WTC11 (cell line): ENCODE results near the gene PCSK4. TPM values are rescaled to one million over a fixed set of nuclear protein-coding genes. Genes with fewer than 3 reads are reported as not detected.

ENCODE experiments used
- ATAC-seq: fragments of 200-7000 bp; cut with Tn5 transposase; 2 replicates; pipeline ENCODE4 v1.10.0; 2021; ENCODE audit warnings: mild to moderate bottlenecking, moderate library complexity
- CTCF ChIA-PET: fragments of 300-600 bp; sonication (Branson Sonifier 250); formaldehyde crosslinking; loops from one replicate; lab custom pipeline; 2021; ENCODE audit warnings: antibody characterized with exemption; lab: Charles Lee
- POLR2A ChIA-PET: fragments of 350-600 bp; sonication (Branson Sonifier 250); formaldehyde crosslinking; loops from one replicate; lab custom pipeline; 2021; ENCODE audit warnings: antibody characterized with exemption; lab: Charles Lee
- DNase-seq: peaks from one replicate; pipeline ENCODE4 v3.0.0; 2021; ENCODE audit warnings: low spot score
- H3K27ac Mint-ChIP-seq: 2 replicates; pipeline ENCODE4 v1.8.0; 2021; ENCODE audit warnings: mixed read lengths
- H3K27me3 Mint-ChIP-seq: 2 replicates; pipeline ENCODE4 v1.8.0; 2021; ENCODE audit warnings: low read depth, mild to moderate bottlenecking, moderate library complexity, mixed read lengths
- H3K36me3 Mint-ChIP-seq: 2 replicates; pipeline ENCODE4 v1.8.0; 2021; ENCODE audit warnings: mixed read lengths
- H3K4me1 Mint-ChIP-seq: 2 replicates; pipeline ENCODE4 v1.8.0; 2022; ENCODE audit warnings: mixed read lengths
- H3K4me3 Mint-ChIP-seq: 2 replicates; pipeline ENCODE4 v1.8.0; 2021; ENCODE audit warnings: mild to moderate bottlenecking, moderate library complexity, mixed read lengths
- H3K9me3 Mint-ChIP-seq: 2 replicates; pipeline ENCODE4 v1.8.0; 2021; ENCODE audit warnings: mixed read lengths
- AFF4 ChIP-seq: sonication (generic); formaldehyde crosslinking; IDR thresholded peaks from 2 replicates; pipeline ENCODE4 v1.8.1; 2023; ENCODE audit warnings: mild to moderate bottlenecking, missing genetic modification reagents, borderline replicate concordance
- CTCF ChIP-seq: fragments of 200-600 bp; IDR thresholded peaks from 2 replicates; pipeline ENCODE4 v1.8.0; 2022; ENCODE audit warnings: antibody characterized with exemption
- E2F1 ChIP-seq: sonication (generic); formaldehyde crosslinking; IDR thresholded peaks from 2 replicates; pipeline ENCODE4 v1.8.0; 2022; ENCODE audit warnings: mild to moderate bottlenecking, missing genetic modification reagents
- FOXP4 ChIP-seq: sonication (generic); formaldehyde crosslinking; IDR thresholded peaks from 2 replicates; pipeline ENCODE4 v1.8.0; 2022; ENCODE audit warnings: mild to moderate bottlenecking, missing genetic modification reagents
- GTF2I ChIP-seq: fragments of 250-450 bp; sonication (Bioruptor Pico); conservative IDR thresholded peaks from 2 replicates; pipeline ENCODE4 v1.4.0; 2021; ENCODE audit warnings: mild to moderate bottlenecking
- KAT7 ChIP-seq: sonication (generic); formaldehyde crosslinking; IDR thresholded peaks from 2 replicates; pipeline ENCODE4 v1.8.1; 2023; ENCODE audit warnings: missing genetic modification reagents, mild to moderate bottlenecking, borderline replicate concordance
- NFE2L1 ChIP-seq: sonication (generic); formaldehyde crosslinking; IDR thresholded peaks from 2 replicates; pipeline ENCODE4 v1.8.1; 2023; ENCODE audit warnings: missing genetic modification reagents
- NR1H2 ChIP-seq: sonication (generic); formaldehyde crosslinking; IDR thresholded peaks from 2 replicates; pipeline ENCODE4 v1.9.0; 2021; ENCODE audit warnings: mild to moderate bottlenecking, moderate library complexity, missing genetic modification reagents
- NR2C2 ChIP-seq: sonication (generic); formaldehyde crosslinking; IDR thresholded peaks from 2 replicates; pipeline ENCODE4 v1.8.0; 2022; ENCODE audit warnings: mild to moderate bottlenecking, missing genetic modification reagents
- RORB ChIP-seq: fragments of 250-450 bp; sonication (Bioruptor Pico); IDR thresholded peaks from 2 replicates; pipeline ENCODE4 v1.9.0; 2021; ENCODE audit warnings: mild to moderate bottlenecking
- SMAD4 ChIP-seq: sonication (generic); formaldehyde crosslinking; IDR thresholded peaks from 2 replicates; pipeline ENCODE4 v1.8.0; 2022; ENCODE audit warnings: mild to moderate bottlenecking, missing genetic modification reagents
- TCF7 ChIP-seq: sonication (generic); formaldehyde crosslinking; IDR thresholded peaks from 2 replicates; pipeline ENCODE4 v1.8.0; 2022; ENCODE audit warnings: mild to moderate bottlenecking, low read depth, missing genetic modification reagents, moderate library complexity
- ZMAT4 ChIP-seq: fragments of 250-450 bp; sonication (Bioruptor Pico); IDR thresholded peaks from 2 replicates; pipeline ENCODE4 v1.9.0; 2021; ENCODE audit warnings: mild to moderate bottlenecking
- ZNF219 ChIP-seq: sonication (generic); formaldehyde crosslinking; IDR thresholded peaks from 2 replicates; pipeline ENCODE4 v1.8.0; 2023; ENCODE audit warnings: missing genetic modification reagents, mild to moderate bottlenecking, borderline replicate concordance
- ZNF423 ChIP-seq: fragments of 250-450 bp; sonication (Bioruptor Pico); IDR thresholded peaks from 2 replicates; pipeline ENCODE4 v2.1.2; 2022; ENCODE audit warnings: mild to moderate bottlenecking, moderate library complexity
- ZNF425 ChIP-seq: fragments of 250-450 bp; sonication (Bioruptor Pico); conservative IDR thresholded peaks from 2 replicates; pipeline ENCODE4 v1.9.0; 2021; ENCODE audit warnings: mild to moderate bottlenecking
- total RNA-seq: library from RNA; stranded (reverse); gene quantifications from 3 replicates; pipeline ENCODE4 v1.2.3, GENCODE V29; 2021
- TF ChIP-seq, protein P1 (sequence below): fragments of 250-450 bp; sonication (Bioruptor Pico); IDR thresholded peaks from 2 replicates; pipeline ENCODE4 v1.9.0; 2021; ENCODE audit warnings: mild to moderate bottlenecking
- TF ChIP-seq, protein P2 (sequence below): sonication (generic); formaldehyde crosslinking; conservative IDR thresholded peaks from 2 replicates; pipeline ENCODE4 v1.8.1; 2023; ENCODE audit warnings: mild to moderate bottlenecking, low read depth, missing genetic modification reagents, moderate library complexity

Gene PCSK4
- total RNA-seq, 1 experiment from 2014 or later, result 22.4 TPM

GRCh38 chr19:1503089-1503924, 13.2 kb upstream of the PCSK4 start:
- CTCF ChIA-PET, result interaction anchor here (0.6 to 2.6 kb wide), 8 partner anchors 10 to 43 kb away, joined by 3 to 15 read pairs (median 4); partner anchors contain the start of gene REEP6
- no peaks in the 10 kb centered on the region; the same call in 1 of the 2 replicates for H3K4me1 Mint-ChIP-seq
- peaks cover 41% of the 10 kb centered on the region for H3K27me3 Mint-ChIP-seq
- peak overlapping the region; percentile 50 for H3K4me3 Mint-ChIP-seq
- POLR2A ChIA-PET, result interaction anchor here (0.6 to 0.7 kb wide), 2 partner anchors 418 to 1521 kb away, joined by 3 read pairs; no protein-coding TSS in a partner anchor
- H3K9me3 Mint-ChIP-seq, result no peaks in the 10 kb centered on the region
- peaks cover 5% of the 10 kb centered on the region; the same call in 1 of the 2 replicates for H3K36me3 Mint-ChIP-seq
- DNase-seq (peak; percentile 82), ATAC-seq (peak; percentile 8)
- no peak overlapping the region for H3K27ac Mint-ChIP-seq
- TF ChIP-seq, protein P1, sequence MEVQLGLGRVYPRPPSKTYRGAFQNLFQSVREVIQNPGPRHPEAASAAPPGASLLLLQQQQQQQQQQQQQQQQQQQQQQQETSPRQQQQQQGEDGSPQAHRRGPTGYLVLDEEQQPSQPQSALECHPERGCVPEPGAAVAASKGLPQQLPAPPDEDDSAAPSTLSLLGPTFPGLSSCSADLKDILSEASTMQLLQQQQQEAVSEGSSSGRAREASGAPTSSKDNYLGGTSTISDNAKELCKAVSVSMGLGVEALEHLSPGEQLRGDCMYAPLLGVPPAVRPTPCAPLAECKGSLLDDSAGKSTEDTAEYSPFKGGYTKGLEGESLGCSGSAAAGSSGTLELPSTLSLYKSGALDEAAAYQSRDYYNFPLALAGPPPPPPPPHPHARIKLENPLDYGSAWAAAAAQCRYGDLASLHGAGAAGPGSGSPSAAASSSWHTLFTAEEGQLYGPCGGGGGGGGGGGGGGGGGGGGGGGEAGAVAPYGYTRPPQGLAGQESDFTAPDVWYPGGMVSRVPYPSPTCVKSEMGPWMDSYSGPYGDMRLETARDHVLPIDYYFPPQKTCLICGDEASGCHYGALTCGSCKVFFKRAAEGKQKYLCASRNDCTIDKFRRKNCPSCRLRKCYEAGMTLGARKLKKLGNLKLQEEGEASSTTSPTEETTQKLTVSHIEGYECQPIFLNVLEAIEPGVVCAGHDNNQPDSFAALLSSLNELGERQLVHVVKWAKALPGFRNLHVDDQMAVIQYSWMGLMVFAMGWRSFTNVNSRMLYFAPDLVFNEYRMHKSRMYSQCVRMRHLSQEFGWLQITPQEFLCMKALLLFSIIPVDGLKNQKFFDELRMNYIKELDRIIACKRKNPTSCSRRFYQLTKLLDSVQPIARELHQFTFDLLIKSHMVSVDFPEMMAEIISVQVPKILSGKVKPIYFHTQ (CRISPR knock-in tag), result no peak
- no peak for TF ChIP-seq GTF2I (CRISPR knock-in tag)
- TF ChIP-seq AFF4 (CRISPR knock-in tag), result no peak
- no peak for TF ChIP-seq NR1H2 (CRISPR knock-in tag)
- TF ChIP-seq E2F1, result no peak
- no peak for TF ChIP-seq ZNF425
- no peak; the same call in 1 of the 2 replicates for TF ChIP-seq FOXP4 (CRISPR knock-in tag)
- TF ChIP-seq SMAD4 (CRISPR knock-in tag), result no peak
- no peak for TF ChIP-seq KAT7 (CRISPR knock-in tag)
- TF ChIP-seq ZNF423 (CRISPR knock-in tag), result 0 out of 2 replicates have a peak, but pooled peaks have one; percentile 28
- TF ChIP-seq TCF7 (CRISPR knock-in tag), result no peak
- no peak for TF ChIP-seq ZMAT4 (CRISPR knock-in tag)
- TF ChIP-seq NFE2L1 (CRISPR knock-in tag), result no peak
- TF ChIP-seq RORB (CRISPR knock-in tag), result no peak
- TF ChIP-seq, protein P2, sequence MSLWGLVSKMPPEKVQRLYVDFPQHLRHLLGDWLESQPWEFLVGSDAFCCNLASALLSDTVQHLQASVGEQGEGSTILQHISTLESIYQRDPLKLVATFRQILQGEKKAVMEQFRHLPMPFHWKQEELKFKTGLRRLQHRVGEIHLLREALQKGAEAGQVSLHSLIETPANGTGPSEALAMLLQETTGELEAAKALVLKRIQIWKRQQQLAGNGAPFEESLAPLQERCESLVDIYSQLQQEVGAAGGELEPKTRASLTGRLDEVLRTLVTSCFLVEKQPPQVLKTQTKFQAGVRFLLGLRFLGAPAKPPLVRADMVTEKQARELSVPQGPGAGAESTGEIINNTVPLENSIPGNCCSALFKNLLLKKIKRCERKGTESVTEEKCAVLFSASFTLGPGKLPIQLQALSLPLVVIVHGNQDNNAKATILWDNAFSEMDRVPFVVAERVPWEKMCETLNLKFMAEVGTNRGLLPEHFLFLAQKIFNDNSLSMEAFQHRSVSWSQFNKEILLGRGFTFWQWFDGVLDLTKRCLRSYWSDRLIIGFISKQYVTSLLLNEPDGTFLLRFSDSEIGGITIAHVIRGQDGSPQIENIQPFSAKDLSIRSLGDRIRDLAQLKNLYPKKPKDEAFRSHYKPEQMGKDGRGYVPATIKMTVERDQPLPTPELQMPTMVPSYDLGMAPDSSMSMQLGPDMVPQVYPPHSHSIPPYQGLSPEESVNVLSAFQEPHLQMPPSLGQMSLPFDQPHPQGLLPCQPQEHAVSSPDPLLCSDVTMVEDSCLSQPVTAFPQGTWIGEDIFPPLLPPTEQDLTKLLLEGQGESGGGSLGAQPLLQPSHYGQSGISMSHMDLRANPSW, result no peak
- TF ChIP-seq ZNF219 (CRISPR knock-in tag), result 0 out of 2 replicates have a peak, but pooled peaks have one; percentile 76
- TF ChIP-seq CTCF, result peak; percentile 81
- TF ChIP-seq NR2C2 (CRISPR knock-in tag), result 0 out of 2 replicates have a peak, but pooled peaks have one; percentile 17
